Sigmoid colon (tissue), 4 donors: ENCODE data around the gene ABHD15.

Source experiments
- EP300 ChIP-seq, 4 donors: sonication (generic); formaldehyde crosslinking; IDR thresholded peaks; one replicate each; pipeline ENCODE4 v1.6.1; 2017; ENCODE audit warnings: antibody characterized with exemption in 4 of 4
- POLR2A ChIP-seq, 2 donors: fragments of 450-650 bp; IDR thresholded peaks; one replicate each; pipeline ENCODE4 v1.6.1; 2016; ENCODE audit warnings: antibody characterized with exemption in 2 of 2, mild to moderate bottlenecking in 2 of 2, moderate library complexity in 2 of 2
- POLR2AphosphoS5 ChIP-seq, 4 donors: sonication (generic); formaldehyde crosslinking; IDR thresholded peaks; one replicate each; pipeline ENCODE4 v1.6.1; 2017; ENCODE audit warnings: antibody characterized with exemption in 4 of 4
- TF ChIP-seq, protein P1 (sequence below), 4 experiments: fragments of 450-650 bp in 3 of 4; fragments of 200-600 bp in 1 of 4; IDR thresholded peaks; one replicate each; pipeline ENCODE4 v1.5.1; 2016 to 2019; ENCODE audit warnings: antibody characterized with exemption in 4 of 4, mild to moderate bottlenecking in 3 of 4, moderate library complexity in 2 of 4

DNA sequence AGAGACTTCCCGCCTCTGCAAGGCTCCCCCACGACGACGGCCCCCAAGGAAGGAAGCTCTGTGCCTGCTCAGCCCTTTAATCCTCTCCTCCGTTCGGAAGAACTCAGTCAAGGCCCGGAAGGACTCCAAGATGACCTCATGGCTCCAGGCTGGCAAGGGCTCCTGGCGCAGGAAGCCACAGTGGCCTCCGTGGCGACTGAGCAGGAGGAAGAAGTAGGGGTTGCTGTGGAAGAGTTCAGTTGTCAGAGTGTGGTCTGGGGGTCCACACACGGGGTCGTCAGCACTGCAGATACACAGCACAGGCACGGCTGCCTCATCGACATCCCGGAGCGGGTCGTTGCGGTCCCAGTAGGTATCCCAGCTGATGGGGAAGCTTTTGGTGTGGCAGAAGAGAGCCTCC is 4.2 kb downstream of the ABHD15 start:
- no peak for TF ChIP-seq POLR2AphosphoS5 (IDR thresholded peaks at IDR 0.05)
- TF ChIP-seq, protein P1, sequence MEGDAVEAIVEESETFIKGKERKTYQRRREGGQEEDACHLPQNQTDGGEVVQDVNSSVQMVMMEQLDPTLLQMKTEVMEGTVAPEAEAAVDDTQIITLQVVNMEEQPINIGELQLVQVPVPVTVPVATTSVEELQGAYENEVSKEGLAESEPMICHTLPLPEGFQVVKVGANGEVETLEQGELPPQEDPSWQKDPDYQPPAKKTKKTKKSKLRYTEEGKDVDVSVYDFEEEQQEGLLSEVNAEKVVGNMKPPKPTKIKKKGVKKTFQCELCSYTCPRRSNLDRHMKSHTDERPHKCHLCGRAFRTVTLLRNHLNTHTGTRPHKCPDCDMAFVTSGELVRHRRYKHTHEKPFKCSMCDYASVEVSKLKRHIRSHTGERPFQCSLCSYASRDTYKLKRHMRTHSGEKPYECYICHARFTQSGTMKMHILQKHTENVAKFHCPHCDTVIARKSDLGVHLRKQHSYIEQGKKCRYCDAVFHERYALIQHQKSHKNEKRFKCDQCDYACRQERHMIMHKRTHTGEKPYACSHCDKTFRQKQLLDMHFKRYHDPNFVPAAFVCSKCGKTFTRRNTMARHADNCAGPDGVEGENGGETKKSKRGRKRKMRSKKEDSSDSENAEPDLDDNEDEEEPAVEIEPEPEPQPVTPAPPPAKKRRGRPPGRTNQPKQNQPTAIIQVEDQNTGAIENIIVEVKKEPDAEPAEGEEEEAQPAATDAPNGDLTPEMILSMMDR (IDR thresholded peaks at IDR 0.05): no peak
- no peak for TF ChIP-seq POLR2A (IDR thresholded peaks at IDR 0.05)
- no peak for TF ChIP-seq EP300 (IDR thresholded peaks at IDR 0.05)
